PC-9 (cell line): ENCODE results near the gene CALML6. TPM values are rescaled to one million over a fixed set of nuclear protein-coding genes. Genes with fewer than 3 reads are reported as not detected.

Experiments used
- BruUV-seq: library from RNA; stranded (reverse); fragments of 400-500 nt; replicated peaks from 2 replicates; lab custom pipeline; 2021; lab: Mats Ljungman, UMichigan
- CTCF ChIA-PET: fragments of 300-600 bp; sonication (Branson Sonifier 250); formaldehyde crosslinking; loops from one replicate; lab custom pipeline; 2022; ENCODE audit warnings: antibody characterized with exemption; lab: Charles Lee
- POLR2A ChIA-PET: fragments of 300-600 bp; sonication (Branson Sonifier 250); formaldehyde crosslinking; loops from one replicate; lab custom pipeline; 2022; ENCODE audit warnings: antibody characterized with exemption; ENCODE audit not compliant: unreplicated experiment; lab: Charles Lee
- DNase-seq, 2 experiments: peaks; one replicate each; pipeline versions ENCODE4 v3.0.0 to v3.0.0-alpha.2; 2015 to 2022; ENCODE audit warnings: mixed read lengths in 1 of 2
- H2AFZ ChIP-seq: fragments of 200-600 bp; sonication (generic); 2 replicates; pipeline ENCODE4 v1.8.1; 2017; ENCODE audit warnings: antibody characterized with exemption
- H3F3A ChIP-seq: fragments of 200-600 bp; sonication (generic); 2 replicates; pipeline ENCODE4 v1.8.1; 2017; ENCODE audit warnings: antibody characterized with exemption, mild to moderate bottlenecking, low read depth; ENCODE audit not compliant: insufficient read depth
- H3K27ac ChIP-seq: fragments of 200-600 bp; sonication (generic); 2 replicates; pipeline ENCODE4 v1.6.1; 2016; ENCODE audit warnings: mixed run types
- H3K27me3 ChIP-seq: fragments of 200-600 bp; sonication (generic); 2 replicates; pipeline ENCODE4 v1.6.1; 2016; ENCODE audit warnings: low read depth, mixed run types; ENCODE audit not compliant: insufficient read depth
- H3K36me3 ChIP-seq: fragments of 200-600 bp; sonication (generic); 2 replicates; pipeline ENCODE4 v1.6.1; 2016; ENCODE audit warnings: low read depth, mixed run types
- H3K4me1 ChIP-seq: fragments of 200-600 bp; sonication (generic); replicated peaks from 2 replicates; pipeline ENCODE4 v1.6.1; 2016; ENCODE audit warnings: mixed run types; ENCODE audit not compliant: insufficient read depth
- H3K4me2 ChIP-seq: fragments of 200-600 bp; sonication (generic); 2 replicates; pipeline ENCODE4 v1.6.1; 2017; ENCODE audit warnings: mixed run types
- H3K4me3 ChIP-seq: fragments of 200-600 bp; sonication (generic); 2 replicates; pipeline ENCODE4 v1.6.1; 2016; ENCODE audit warnings: mixed run types
- H3K79me2 ChIP-seq: fragments of 200-600 bp; sonication (generic); 2 replicates; pipeline ENCODE4 v1.6.1; 2017; ENCODE audit warnings: low read depth, mixed run types
- H3K9me2 ChIP-seq: fragments of 200-600 bp; sonication (generic); 2 replicates; pipeline ENCODE4 v1.8.1; 2017; ENCODE audit warnings: mild to moderate bottlenecking; ENCODE audit not compliant: insufficient read depth
- H3K9me3 ChIP-seq: fragments of 200-600 bp; sonication (generic); 2 replicates; pipeline ENCODE4 v1.8.1; 2016; ENCODE audit warnings: low read depth; ENCODE audit not compliant: insufficient read depth
- H4K20me1 ChIP-seq: fragments of 200-600 bp; sonication (generic); 2 replicates; pipeline ENCODE4 v1.8.1; 2017; ENCODE audit not compliant: insufficient read depth
- EZH2 ChIP-seq: fragments of 200-600 bp; sonication (generic); IDR thresholded peaks from 2 replicates; pipeline ENCODE4 v1.8.0; 2017; ENCODE audit warnings: antibody characterized with exemption, low read depth
- intact Hi-C: fragments of 100-400 bp; cut with micrococcal nuclease; formaldehyde crosslinking; loops from one replicate; pipeline ENCODE4 v1.10.0; 2022; ENCODE audit not compliant: unreplicated experiment
- total RNA-seq: library from RNA; stranded (reverse); gene quantifications from 2 replicates; pipeline ENCODE4 v1.2.3, GENCODE V29; 2021
- TF ChIP-seq, protein P1 (sequence below): fragments of 200-600 bp; sonication (generic); conservative IDR thresholded peaks from 2 replicates; pipeline ENCODE4 v1.6.1; 2017; ENCODE audit warnings: mixed run types, antibody characterized with exemption, mild to moderate bottlenecking, moderate library complexity

CALML6 gene
- total RNA-seq, 1 experiment from 2014 or later: 2.1 TPM

DNA sequence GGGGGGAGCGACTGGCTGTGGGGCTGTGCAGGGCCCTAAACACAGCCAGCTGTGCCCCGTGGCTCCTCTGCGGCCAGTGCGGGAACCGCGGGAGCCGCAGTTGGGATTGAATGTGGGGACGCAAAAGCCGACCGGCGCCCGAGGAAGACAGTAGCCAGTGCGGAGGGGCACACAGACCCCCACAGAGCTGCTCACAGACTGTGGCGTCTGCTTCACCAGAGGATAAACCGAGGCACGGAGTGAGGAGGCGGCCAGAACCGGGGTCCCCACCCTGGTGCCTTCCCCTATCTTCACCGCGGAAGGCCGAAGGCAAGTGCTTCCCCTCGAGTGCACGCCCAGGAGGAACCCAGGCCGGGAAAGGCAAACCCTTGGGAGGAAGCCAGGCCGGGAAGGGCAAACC is 12.7 kb downstream of the CALML6 start:
- no peaks in the 10 kb centered on the region for H4K20me1 ChIP-seq
- DNase-seq: no peak
- H3K9me2 ChIP-seq: no peaks in the 10 kb centered on the region
- no peak overlapping the region for H3K4me2 ChIP-seq
- peaks cover 42% of the 10 kb centered on the region for H3K27me3 ChIP-seq
- no peak overlapping the region for H2AFZ ChIP-seq
- no peaks in the 10 kb centered on the region for H3K79me2 ChIP-seq
- H3K36me3 ChIP-seq: no peaks in the 10 kb centered on the region
- BruUV-seq: no TSS peak
- ChIA-PET CTCF (no interaction called here), POLR2A (no interaction called here)
- no peak overlapping the region for H3K27ac ChIP-seq
- H3K4me3 ChIP-seq: no peak overlapping the region
- 0 out of 2 replicates have a peak, but pooled peaks cover 7% of the 10 kb centered on the region for H3F3A ChIP-seq
- intact Hi-C loops: no loop called here
- no peak for TF ChIP-seq EZH2
- TF ChIP-seq, protein P1, sequence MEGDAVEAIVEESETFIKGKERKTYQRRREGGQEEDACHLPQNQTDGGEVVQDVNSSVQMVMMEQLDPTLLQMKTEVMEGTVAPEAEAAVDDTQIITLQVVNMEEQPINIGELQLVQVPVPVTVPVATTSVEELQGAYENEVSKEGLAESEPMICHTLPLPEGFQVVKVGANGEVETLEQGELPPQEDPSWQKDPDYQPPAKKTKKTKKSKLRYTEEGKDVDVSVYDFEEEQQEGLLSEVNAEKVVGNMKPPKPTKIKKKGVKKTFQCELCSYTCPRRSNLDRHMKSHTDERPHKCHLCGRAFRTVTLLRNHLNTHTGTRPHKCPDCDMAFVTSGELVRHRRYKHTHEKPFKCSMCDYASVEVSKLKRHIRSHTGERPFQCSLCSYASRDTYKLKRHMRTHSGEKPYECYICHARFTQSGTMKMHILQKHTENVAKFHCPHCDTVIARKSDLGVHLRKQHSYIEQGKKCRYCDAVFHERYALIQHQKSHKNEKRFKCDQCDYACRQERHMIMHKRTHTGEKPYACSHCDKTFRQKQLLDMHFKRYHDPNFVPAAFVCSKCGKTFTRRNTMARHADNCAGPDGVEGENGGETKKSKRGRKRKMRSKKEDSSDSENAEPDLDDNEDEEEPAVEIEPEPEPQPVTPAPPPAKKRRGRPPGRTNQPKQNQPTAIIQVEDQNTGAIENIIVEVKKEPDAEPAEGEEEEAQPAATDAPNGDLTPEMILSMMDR: no peak
- H3K4me1 ChIP-seq: no peaks in the 10 kb centered on the region
- H3K9me3 ChIP-seq: no peaks in the 10 kb centered on the region

DNA sequence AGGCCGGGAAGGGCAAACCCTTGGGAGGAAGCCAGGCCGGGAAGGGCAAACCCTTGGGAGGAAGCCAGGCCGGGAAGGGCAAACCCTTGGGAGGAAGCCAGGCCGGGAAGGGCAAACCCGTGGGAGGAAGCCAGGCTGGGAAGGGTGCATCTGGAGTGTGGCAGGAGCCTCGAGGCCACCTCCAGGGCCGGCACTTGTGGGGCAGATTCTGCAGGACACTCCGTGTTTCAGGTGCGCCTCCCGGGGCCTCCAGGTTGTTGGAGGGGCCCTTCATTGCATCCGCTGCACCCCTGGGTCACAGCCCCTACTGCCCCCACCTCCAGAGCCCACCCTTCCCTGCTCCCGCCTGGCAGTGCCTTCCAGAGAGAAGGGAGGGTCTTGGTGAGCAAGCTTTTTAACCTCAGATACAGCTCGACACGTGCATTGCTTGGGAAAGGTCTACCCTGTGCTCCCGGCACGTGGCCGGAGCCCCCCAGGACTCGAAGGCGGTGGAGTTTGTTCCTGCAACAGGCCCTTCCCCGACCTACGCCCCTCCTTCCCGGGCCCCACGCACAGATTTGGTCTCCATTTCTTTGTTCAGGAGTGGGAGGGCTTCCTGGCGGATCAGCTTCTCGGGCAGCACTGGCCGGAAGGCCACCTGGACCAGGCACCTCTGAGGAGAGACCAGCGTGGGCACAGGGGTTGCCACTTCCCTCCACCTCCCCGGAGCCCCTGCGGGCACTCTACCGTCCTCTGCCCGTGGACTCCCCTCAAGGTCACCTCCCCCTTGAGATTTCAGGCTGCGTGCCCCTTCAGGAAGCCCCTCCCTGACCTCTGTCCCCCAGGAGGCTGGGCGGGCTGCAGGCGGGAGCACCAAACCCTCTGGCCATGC is 13.4 kb downstream of the CALML6 start:
- intact Hi-C loops: no loop called here
- no peaks in the 10 kb centered on the region for H4K20me1 ChIP-seq
- DNase-seq: no peak
- no peaks in the 10 kb centered on the region for H3K4me1 ChIP-seq
- no peaks in the 10 kb centered on the region for H3K9me3 ChIP-seq
- ChIA-PET CTCF (no interaction called here), POLR2A (no interaction called here)
- no peak for TF ChIP-seq EZH2
- TF ChIP-seq, protein P1: no peak
- H3K4me3 ChIP-seq: no peak overlapping the region
- H3K9me2 ChIP-seq: no peaks in the 10 kb centered on the region
- no peaks in the 10 kb centered on the region for H3K79me2 ChIP-seq
- H3K27ac ChIP-seq: no peak overlapping the region
- no TSS peak for BruUV-seq
- peaks cover 47% of the 10 kb centered on the region for H3K27me3 ChIP-seq
- H3K4me2 ChIP-seq: no peak overlapping the region
- no peak overlapping the region for H2AFZ ChIP-seq
- H3F3A ChIP-seq: 0 out of 2 replicates have a peak, but pooled peaks cover 7% of the 10 kb centered on the region
- no peaks in the 10 kb centered on the region for H3K36me3 ChIP-seq

DNA sequence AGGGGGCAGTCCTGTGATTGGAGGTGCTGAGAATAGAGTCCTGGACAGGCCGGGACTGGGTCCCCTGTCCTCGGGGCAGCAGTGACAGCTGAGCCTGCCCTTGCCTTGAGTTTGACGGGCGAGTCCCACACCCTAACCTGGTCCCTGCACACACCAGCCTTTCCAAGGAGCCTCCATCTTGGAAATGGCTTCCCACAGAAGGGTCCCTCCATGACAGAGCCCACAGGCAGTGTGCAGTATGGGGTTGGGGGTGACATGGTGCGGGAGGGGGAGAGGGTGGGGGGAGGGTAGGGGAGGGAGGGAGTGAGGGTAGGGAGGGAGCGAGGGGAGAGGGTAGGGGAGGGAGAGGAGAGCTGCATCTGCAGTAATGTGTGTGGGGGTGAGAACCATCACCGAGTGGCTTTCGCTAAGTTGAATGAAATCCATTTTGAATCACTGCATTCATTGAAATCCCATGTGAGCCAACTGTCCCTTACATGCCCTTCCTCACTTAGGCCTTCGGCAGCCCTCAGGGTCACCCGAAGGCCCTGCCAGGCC is 14.1 kb downstream of the CALML6 start:
- Histone ChIP-seq H3K79me2 (no peaks in the 10 kb centered on the region), H3K4me3 (no peak overlapping the region), H3F3A (0 out of 2 replicates have a peak, but pooled peaks cover 7% of the 10 kb centered on the region), H3K27me3 (peaks cover 51% of the 10 kb centered on the region), H3K9me3 (no peaks in the 10 kb centered on the region), H2AFZ (no peak overlapping the region), H4K20me1 (no peaks in the 10 kb centered on the region), H3K27ac (no peak overlapping the region), H3K9me2 (no peaks in the 10 kb centered on the region), H3K4me2 (no peak overlapping the region), H3K36me3 (no peaks in the 10 kb centered on the region), H3K4me1 (no peaks in the 10 kb centered on the region)
- ChIA-PET POLR2A (no interaction called here), CTCF (no interaction called here)
- no TSS peak for BruUV-seq
- no peak for TF ChIP-seq EZH2
- TF ChIP-seq, protein P1: no peak
- intact Hi-C loops: no loop called here
- DNase-seq: no peak
